GM19455 (cell line): Measurements from ENCODE around the gene SLC7A4.
"Not testable (repeated sequence)": the region's sequence is repeated elsewhere in the genome, so short reads cannot be mapped to it uniquely, and the experiment has no call there.

Experiments used
- ATAC-seq: cut with Tn5 transposase; IDR thresholded peaks from one replicate; pipeline ENCODE4 v1.9.1; 2021; ENCODE audit not compliant: unreplicated experiment

SLC7A4 gene

DNA sequence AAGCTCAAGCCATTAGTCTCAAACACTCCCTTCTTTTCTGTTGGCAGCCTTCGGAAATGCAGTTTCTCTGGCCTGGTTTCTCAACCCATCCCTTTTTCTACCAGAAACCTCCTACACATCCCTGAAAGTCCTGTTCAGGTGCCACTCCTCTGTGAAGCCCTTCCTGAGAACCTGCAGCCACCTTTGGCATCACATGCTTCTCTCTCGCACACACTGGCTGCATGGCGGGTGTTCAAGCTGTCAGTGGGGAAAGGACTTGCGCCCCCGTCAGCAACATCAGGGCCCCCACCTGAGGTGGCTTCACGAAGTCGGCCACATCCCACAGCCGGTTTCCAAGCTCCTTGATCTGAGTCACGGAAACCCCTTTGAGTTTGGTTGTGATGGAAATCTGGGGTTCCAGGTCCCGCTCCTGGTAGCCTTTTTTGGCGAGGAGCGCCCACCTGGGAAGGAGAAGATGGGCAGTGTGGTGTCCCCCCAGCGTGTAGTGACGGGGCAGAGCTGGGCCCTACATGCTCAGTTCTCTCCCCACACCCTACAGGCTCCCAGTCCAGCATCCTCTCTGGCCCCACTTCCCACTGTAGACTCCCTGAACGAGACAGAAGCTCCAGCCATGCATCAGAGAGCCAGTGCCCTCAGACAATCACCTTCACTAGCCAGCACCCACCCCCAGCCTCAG, 11.6 kb upstream of the SLC7A4 start:
- ATAC-seq: no peak

- ATAC-seq: no peak
Measured at GRCh38 chr22:21042978-21043859, 10.9 kb upstream of the SLC7A4 start.

- no peak for ATAC-seq
Measured at GRCh38 chr22:21041937-21042336, 9.6 kb upstream of the SLC7A4 start.

- ATAC-seq: not testable (repeated sequence)
Measured at GRCh38 chr22:21039158-21039557, 6.8 kb upstream of the SLC7A4 start.

- ATAC-seq: no peak
Measured at GRCh38 chr22:21038405-21038804, 6.0 kb upstream of the SLC7A4 start.

DNA sequence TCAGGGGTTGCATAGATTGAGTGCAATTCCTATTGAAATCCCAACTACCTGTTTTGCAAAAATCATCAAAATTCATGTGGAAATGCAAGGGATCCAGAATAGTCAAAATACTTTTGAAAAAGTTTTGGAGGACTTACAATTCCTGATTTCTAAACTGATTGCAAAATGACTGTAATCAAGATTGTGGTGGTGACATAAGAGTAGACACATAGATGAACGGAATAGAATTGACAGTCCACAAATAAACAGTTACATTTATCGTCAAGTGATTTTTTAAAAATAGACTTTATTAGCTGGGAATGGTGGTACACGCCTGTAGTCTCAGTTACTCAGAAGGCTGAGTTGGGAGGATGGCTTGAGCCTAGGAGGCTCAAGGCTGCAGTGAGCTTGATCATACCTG, 2.6 kb upstream of the SLC7A4 start:
- no peak for ATAC-seq

DNA sequence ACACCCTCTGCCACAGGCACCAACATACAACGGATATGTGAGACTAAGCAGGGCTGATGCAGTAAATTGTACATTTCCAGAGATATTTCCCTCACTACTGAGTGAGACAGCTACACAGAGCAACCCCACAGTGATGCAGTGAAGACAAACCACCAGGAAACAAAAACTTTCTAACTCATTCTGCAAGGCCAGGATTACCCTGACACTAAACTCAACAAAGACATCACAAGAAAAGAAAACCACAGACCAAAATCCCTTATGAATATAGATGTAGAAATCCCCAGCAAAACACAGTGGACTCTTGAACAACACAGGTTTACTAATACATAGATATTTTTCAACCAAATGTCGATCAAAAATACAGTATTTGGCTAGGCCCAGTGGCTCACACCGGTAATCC, 1.5 kb upstream of the SLC7A4 start:
- no peak for ATAC-seq

DNA sequence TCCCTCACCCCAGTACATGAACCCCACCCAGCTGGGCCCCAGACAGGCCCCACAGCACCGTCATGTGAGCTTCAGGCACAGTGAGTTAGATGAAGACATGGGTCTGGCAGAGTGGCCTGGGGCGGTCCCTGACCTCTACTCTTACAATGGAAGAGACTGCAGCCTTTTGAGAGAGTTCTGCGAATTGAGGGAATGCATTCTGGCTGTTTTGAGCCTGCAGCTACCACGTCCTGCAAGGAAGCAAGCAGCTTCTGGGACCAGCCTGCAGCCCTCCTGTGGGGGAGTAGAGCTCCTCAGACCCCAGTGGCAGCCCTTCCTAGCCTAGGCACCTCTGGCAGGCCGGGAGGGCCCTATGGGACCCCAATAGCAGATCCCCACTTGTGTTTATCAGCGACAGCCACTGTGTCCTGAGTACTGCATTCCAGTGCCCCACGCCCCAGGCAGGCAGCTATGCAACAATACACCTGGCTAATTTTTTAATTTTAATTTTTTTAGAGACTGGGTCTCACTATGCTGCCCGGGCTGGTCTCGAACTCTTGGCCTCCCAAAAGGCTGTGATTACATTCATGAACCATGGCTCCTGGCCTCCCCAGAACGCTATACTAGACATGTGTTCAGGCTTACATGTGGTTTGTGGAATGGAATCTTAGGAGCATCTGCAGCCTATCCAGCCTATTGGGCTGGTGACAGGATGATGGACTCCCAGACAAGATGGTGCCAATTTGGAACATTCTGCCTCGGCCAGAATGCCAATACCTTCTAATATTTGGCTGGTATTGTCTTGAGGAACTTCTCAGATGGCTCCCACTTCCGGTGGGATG, 717 bp upstream of the SLC7A4 start:
- ATAC-seq: no peak

DNA sequence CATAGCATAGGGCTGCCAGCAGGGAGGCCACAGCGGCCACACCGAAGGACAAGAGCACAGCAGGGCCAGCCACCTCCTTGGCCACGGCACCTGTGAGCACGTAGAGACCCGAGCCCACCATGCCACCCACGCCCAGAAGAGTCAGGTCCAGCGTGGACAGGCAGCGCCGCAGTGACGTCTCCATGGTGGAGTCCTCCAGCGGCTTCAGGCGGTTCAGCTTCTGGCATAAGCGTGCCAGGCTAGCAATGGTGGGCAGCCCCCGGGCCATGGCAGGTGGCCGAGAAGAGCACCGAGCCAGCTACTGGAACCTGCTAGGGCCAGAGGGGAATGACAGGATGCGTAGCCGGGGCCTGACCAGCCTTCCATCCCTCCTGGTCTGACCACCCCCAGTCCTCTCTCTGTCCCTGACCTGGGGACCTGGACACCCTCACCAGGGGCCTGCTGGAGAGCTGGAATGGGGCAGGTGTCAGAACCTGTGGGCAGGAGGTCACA, 770 bp downstream of the SLC7A4 start:
- no peak for ATAC-seq

GRCh38 chr22:21030621-21031544, 1.5 kb downstream of the SLC7A4 start:
- ATAC-seq: no peak

DNA sequence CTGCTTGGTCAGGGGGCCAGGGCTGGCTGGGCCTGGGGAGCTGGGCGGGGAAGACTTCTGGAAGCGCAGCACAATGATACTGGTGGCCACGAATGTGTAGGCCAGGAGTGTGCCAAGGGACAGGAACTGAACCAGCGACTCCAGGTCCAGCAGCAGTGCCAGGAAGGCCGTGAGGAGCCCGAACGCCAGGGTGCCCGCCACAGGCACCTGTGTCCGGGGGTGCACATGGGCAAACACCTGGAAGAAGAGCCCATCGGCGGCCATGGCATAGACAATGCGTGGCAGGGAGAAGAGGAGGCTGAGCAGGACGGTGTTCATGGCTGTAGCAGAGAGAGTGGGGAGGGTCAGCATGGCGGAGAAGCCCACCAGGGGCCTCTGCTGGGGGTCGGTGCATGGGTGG, 2.3 kb downstream of the SLC7A4 start:
- no peak for ATAC-seq

- ATAC-seq: no peak
Measured at GRCh38 chr22:21029486-21030025, 2.8 kb downstream of the SLC7A4 start.

DNA sequence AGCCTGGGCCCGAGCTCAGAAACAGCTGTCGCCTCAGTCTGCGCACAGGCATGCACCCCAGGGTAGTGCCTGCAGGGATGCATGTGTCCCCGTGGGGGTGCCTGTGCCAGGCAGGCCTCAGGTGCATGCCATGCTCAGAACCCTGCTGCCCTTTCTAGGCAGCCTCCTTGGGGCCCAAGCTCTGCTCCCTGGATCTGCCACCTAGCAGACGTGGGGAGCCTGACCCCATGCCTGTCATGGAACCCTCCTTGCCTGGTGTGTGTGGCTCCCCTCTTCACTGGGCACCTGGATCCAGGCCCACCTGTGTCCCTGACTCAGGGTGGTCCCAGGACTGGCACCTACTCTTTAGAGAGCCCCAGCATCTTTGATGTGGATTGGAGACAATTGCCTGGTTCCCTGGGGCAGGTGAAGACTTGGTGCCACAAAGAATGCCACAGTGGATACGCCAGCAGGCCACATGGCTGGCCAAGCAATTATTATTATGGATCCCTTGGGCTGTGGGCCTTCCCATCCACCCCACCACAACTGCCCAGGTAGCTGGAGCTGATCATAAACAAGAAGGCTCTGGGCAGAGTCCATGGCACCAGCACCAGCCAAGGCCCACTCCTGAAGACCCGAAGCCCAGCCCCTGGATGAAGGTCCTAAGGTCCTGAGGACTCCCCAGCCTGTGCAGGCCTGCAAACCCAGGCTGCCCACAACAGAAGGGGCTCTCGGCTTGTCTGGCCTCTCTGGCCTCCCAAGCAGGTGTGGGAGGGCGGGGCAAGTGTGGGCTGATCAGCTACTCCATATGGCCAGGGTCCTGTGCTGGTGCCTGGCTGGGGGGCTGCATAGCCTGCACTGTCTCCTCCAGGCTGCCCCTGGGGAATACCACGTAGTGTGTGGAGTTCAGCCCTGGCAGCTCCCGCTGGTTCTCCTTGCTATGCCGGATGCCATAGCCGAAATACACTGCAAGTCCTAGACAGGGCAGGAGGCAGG, 3.8 kb downstream of the SLC7A4 start:
- no peak for ATAC-seq

DNA sequence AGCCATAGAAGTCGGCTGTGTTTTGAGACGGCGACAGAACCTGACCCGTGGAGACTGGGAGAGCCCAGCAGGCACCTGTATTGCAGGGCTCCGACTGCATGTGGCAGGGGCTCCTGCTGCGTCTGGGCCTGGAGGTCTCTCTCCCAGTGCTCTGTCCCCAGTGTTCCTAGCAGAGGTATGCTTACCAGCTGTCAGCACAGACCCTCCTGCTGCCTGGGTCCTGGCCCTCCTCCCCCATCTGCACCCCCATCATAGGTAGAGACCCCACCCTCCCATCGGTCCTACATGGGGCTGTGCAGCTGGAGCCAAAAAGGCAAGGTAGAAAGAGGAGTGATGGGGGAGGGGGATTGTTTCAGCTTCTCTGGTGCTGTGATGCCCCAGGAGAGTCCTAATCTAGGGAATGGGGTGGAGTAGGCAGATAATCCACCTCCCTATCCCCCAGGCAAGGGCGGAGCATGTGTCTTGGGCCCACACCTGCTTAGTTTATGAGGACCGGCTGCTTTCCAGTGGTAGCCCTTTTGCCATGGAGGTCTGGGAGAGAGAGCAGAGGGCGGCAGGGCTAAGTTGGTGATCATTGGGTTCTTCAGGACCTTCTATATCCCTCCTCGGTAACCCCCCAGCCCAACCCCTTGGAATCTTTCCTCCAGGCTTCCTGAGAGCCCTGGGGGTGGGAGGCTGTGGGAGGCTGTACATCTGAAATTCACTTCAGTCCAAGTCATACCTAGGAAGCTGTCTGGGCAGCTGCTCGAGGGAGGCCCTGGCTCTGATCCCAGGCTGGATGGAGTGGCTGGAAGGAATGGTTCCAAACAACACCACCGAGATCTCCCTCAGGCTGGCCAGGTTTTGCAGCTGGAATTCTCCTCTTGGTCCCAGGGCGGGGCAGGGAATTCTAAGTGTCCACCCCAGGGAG, 5.3 kb downstream of the SLC7A4 start:
- ATAC-seq: no peak

GRCh38 chr22:21025763-21026755, 6.3 kb downstream of the SLC7A4 start:
- ATAC-seq: no peak

DNA sequence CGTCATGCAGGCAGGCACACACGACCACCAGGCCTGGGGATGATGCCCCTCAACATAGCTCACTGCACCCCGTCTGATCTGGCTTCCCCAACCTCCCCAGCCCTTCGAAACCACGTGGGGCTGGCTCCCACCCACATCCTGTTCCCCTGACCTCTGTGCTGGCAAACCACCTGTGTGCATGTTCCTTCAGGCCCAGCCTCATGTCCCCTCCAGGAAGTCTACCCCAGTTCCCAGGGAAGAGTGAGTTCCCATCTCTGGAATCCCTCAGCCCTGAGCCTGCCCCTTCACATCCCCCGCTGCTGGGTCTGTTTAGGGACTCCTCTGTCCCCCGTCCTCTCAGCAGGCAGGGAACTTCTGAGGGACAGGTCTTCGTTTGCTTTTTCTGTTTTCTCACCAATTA, 7.1 kb downstream of the SLC7A4 start:
- no peak for ATAC-seq
